Left lung (tissue), 10 donors: ENCODE data around the gene FAM83D. TPM values are rescaled to one million over a fixed set of nuclear protein-coding genes. Genes with fewer than 3 reads are reported as not detected.
A peak's percentile ranks its signal among the peaks of the same experiment; 100 is the strongest.

Experiments
- ATAC-seq: fragments of 200-7000 bp; cut with Tn5 transposase; one replicate; pipeline ENCODE4 v1.9.1; 2020; ENCODE audit warnings: moderate library complexity
- DNase-seq, 4 donors: peaks; one replicate each; pipeline ENCODE4 v3.0.0-alpha.2; 2013 to 2020
- H3K27ac ChIP-seq, 2 donors: fragments of 200-600 bp; sonication (generic) in 1 of 2; one replicate each; pipeline versions ENCODE4 v1.5.0 to v1.8.0; 2020 to 2021
- H3K27me3 ChIP-seq, 2 donors: fragments of 200-600 bp; sonication (generic) in 1 of 2; one replicate each; pipeline versions ENCODE4 v1.5.0 to v1.8.0; 2020 to 2021
- H3K36me3 ChIP-seq, 2 donors: fragments of 200-600 bp; sonication (generic) in 1 of 2; one replicate each; pipeline versions ENCODE4 v1.5.0 to v1.8.0; 2020 to 2021
- H3K4me1 ChIP-seq, 2 donors: fragments of 200-600 bp; one replicate each; pipeline ENCODE4 v1.8.0; 2021
- H3K4me3 ChIP-seq, 2 donors: fragments of 200-600 bp; sonication (generic) in 1 of 2; one replicate each; pipeline versions ENCODE4 v1.5.0 to v1.8.0; 2020 to 2021; ENCODE audit warnings: mild to moderate bottlenecking in 1 of 2
- H3K9me3 ChIP-seq, 2 donors: fragments of 200-600 bp; sonication (generic) in 1 of 2; one replicate each; pipeline versions ENCODE4 v1.5.0 to v1.8.0; 2020 to 2021
- CTCF ChIP-seq, 2 donors: fragments of 200-600 bp; sonication (generic) in 1 of 2; IDR thresholded peaks; one replicate each; pipeline versions ENCODE4 v1.5.0 to v1.8.0; 2021; ENCODE audit warnings: antibody characterized with exemption in 2 of 2
- intact Hi-C, 2 donors: fragments of 100-400 bp; cut with DNase I; formaldehyde crosslinking; loops; one replicate each; pipeline versions ENCODE4 v1.11.2 to v1.14.2; 2022
- polyA plus RNA-seq, 6 donors: library from polyadenylated mRNA; unstranded; fragments of 120-200 nt; gene quantifications; one replicate each; pipeline ENCODE4 v1.2.1, GENCODE V29; 2013; ENCODE audit not compliant: insufficient read length in 6 of 6
- total RNA-seq, 2 donors: library from RNA; stranded (reverse); fragmentation: NEBNext Ultra II Directional; extraction: Animal tissue kit (Norgen Biotek cat#: 25700); gene quantifications; one replicate each; pipeline ENCODE4 v1.2.1, GENCODE V29; 2021
- donor health status: DM: no; HTN: yes; CAD: no.
- donor health status: DM: no; HTN: no; CAD: no.

FAM83D gene
- total and polyA plus RNA-seq, 8 donors: 1.5 to 28.1 (median 11.7) TPM

GRCh38 chr20:38932457-38933120 is 6.4 kb downstream of the FAM83D start:
- Histone ChIP-seq H3K9me3 (no peaks in the 10 kb centered on the region), H3K4me3 (no peak overlapping the region), H3K4me1 (peaks cover 0 to 5% of the 10 kb centered on the region in 2 donors), H3K36me3 (no peaks in the 10 kb centered on the region), H3K27me3 (no peaks in the 10 kb centered on the region), H3K27ac (no peak overlapping the region)
- TF ChIP-seq CTCF (IDR thresholded peaks at IDR 0.05): no peak
- intact Hi-C loops: no loop called here
- ATAC-seq: no peak
- DNase-seq: peak in 1 of 4 donors; percentile 4

- Histone ChIP-seq H3K4me3 (no peak overlapping the region), H3K9me3 (no peaks in the 10 kb centered on the region), H3K36me3 (no peaks in the 10 kb centered on the region), H3K27ac (no peak overlapping the region), H3K27me3 (no peaks in the 10 kb centered on the region), H3K4me1 (no peaks in the 10 kb centered on the region)
- TF ChIP-seq CTCF (IDR thresholded peaks at IDR 0.05): no peak
- intact Hi-C loops: no loop called here
- ATAC-seq: no peak
- no peak for DNase-seq
These were observed 8.3 kb downstream of the FAM83D start for GRCh38 chr20:38934530-38934929.

DNA sequence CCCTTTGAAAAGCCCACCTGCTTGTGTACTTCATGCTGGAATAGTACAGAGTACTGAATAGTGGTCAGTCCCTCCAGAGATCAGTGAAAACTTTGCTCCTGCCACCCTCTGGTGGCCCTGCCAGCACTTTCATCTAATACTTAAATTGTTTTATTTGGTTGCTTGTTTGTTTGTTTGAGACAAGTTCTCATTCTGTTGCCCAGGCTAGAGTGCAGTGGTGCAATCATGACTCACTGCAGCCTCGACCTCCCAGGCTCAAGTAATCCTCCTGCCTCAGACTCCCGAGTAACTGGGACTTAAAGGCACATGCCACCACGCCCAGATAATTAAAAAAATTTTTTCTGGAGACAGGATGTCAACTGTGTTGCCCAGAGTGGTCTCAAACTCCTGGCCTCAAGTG is 9.1 kb downstream of the FAM83D start:
- Histone ChIP-seq H3K4me1 (no peaks in the 10 kb centered on the region), H3K27me3 (no peaks in the 10 kb centered on the region), H3K4me3 (no peak overlapping the region), H3K9me3 (no peaks in the 10 kb centered on the region), H3K27ac (no peak overlapping the region), H3K36me3 (no peaks in the 10 kb centered on the region)
- intact Hi-C loops: no loop called here
- DNase-seq: no peak
- ATAC-seq: no peak
- no peak for TF ChIP-seq CTCF (IDR thresholded peaks at IDR 0.05)

DNA sequence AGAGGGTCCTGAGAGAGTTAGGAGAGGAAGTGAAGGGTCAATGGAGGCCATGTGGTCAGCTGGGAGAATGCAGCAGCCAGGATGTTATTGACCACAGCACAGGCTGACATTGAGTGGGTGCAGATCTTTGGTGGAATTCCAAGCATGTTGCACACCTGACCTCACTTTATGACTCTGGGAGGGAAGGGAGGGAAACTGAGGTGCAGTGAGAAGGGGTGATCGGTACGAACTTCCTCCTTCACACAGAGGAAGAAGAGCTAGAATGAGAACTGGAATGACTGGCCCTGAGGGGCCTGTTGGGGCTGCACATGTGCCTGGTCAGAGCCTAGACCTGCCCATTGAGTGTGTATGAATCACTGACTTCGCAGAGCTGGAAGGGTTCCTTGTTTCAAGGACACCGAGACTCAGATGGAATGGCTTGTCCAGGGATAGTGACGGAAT is 9.8 kb downstream of the FAM83D start:
- intact Hi-C loops: no loop called here
- Histone ChIP-seq H3K9me3 (no peaks in the 10 kb centered on the region), H3K4me3 (no peak overlapping the region), H3K36me3 (no peaks in the 10 kb centered on the region), H3K27ac (no peak overlapping the region), H3K4me1 (no peaks in the 10 kb centered on the region), H3K27me3 (no peaks in the 10 kb centered on the region)
- ATAC-seq (no peak), DNase-seq (no peak)
- no peak for TF ChIP-seq CTCF (IDR thresholded peaks at IDR 0.05)

- Histone ChIP-seq H3K36me3 (no peaks in the 10 kb centered on the region), H3K9me3 (no peaks in the 10 kb centered on the region), H3K27ac (no peak overlapping the region), H3K4me3 (no peak overlapping the region), H3K4me1 (no peaks in the 10 kb centered on the region), H3K27me3 (no peaks in the 10 kb centered on the region)
- intact Hi-C loops: no loop called here
- DNase-seq (no peak), ATAC-seq (no peak)
- no peak for TF ChIP-seq CTCF (IDR thresholded peaks at IDR 0.05)
These were observed 10.8 kb downstream of the FAM83D start for GRCh38 chr20:38937000-38937399.
